IMR-90 (cell line): ENCODE measurements around the gene AHSG. TPM values are rescaled to one million over a fixed set of nuclear protein-coding genes. Genes with fewer than 3 reads are reported as not detected.

Experiments used
- ATAC-seq: fragments of 200-7000 bp; cut with Tn5 transposase; 2 replicates; pipeline ENCODE4 v1.9.1; 2020; ENCODE audit warnings: low read depth, mild to moderate bottlenecking, moderate library complexity
- BruUV-seq: library from RNA; stranded (reverse); fragments of 400-500 nt; replicated peaks from 2 replicates; lab custom pipeline; 2021; lab: Mats Ljungman, UMichigan
- CTCF ChIA-PET: fragments of 300-600 bp; formaldehyde crosslinking; extraction: SDS; loops from one replicate; lab custom pipeline; 2021; ENCODE audit warnings: antibody characterized with exemption; lab: Yijun Ruan, JAX
- POLR2A ChIA-PET: fragments of 300-600 bp; sonication (Branson Sonifier 250); formaldehyde crosslinking; loops from one replicate; lab custom pipeline; 2022; ENCODE audit warnings: antibody characterized with exemption; ENCODE audit not compliant: unreplicated experiment; lab: Charles Lee
- DNase-seq: peaks from one replicate; pipeline ENCODE4 v3.0.0; 2013
- H2AFZ ChIP-seq: replicated peaks from 2 replicates; pipeline ENCODE3; 2013; ENCODE audit warnings: low read length, mild to moderate bottlenecking; ENCODE audit not compliant: poor library complexity
- H2AK5ac ChIP-seq: 2 replicates; pipeline ENCODE4 v1.6.1; 2013; ENCODE audit warnings: low read depth, low read length, inconsistent platforms
- H2AK9ac ChIP-seq: replicated peaks from 2 replicates; pipeline ENCODE3; 2013; ENCODE audit warnings: mild to moderate bottlenecking, low read depth, low read length, moderate library complexity; ENCODE audit not compliant: poor library complexity
- H2BK120ac ChIP-seq: 2 replicates; pipeline ENCODE4 v1.6.1; 2013; ENCODE audit warnings: low read depth, low read length, inconsistent platforms
- H2BK15ac ChIP-seq: 3 replicates; pipeline ENCODE4 v1.6.1; 2013; ENCODE audit warnings: low read depth, low read length, inconsistent platforms
- H2BK20ac ChIP-seq: 2 replicates; pipeline ENCODE4 v1.6.1; 2013; ENCODE audit warnings: low read depth, mild to moderate bottlenecking, inconsistent platforms, low read length, moderate library complexity
- H2BK5ac ChIP-seq: 2 replicates; pipeline ENCODE4 v1.6.1; 2013; ENCODE audit warnings: mild to moderate bottlenecking, low read depth, low read length, inconsistent platforms; ENCODE audit not compliant: poor library complexity, severe bottlenecking
- H3K14ac ChIP-seq: replicated peaks from 2 replicates; pipeline ENCODE4 v1.6.1; 2013; ENCODE audit warnings: low read depth, low read length, inconsistent platforms
- H3K18ac ChIP-seq: 2 replicates; pipeline ENCODE4 v1.6.1; 2013; ENCODE audit warnings: low read depth, low read length, control low read depth
- H3K23ac ChIP-seq: 2 replicates; pipeline ENCODE4 v1.6.1; 2013; ENCODE audit warnings: low read depth, low read length, inconsistent platforms
- H3K27ac ChIP-seq: 2 replicates; pipeline ENCODE4 v1.5.1; 2013; ENCODE audit warnings: mild to moderate bottlenecking, control low read depth, low read length; ENCODE audit not compliant: insufficient read depth
- H3K27me3 ChIP-seq: 2 replicates; pipeline ENCODE4 v1.6.1; 2013; ENCODE audit warnings: low read length; ENCODE audit not compliant: control insufficient read depth, insufficient read depth
- H3K36me3 ChIP-seq: 2 replicates; pipeline ENCODE4 v1.6.1; 2013; ENCODE audit warnings: low read length, mixed read lengths; ENCODE audit not compliant: control insufficient read depth, insufficient read depth
- H3K4ac ChIP-seq: 2 replicates; pipeline ENCODE4 v1.6.1; 2013; ENCODE audit warnings: low read depth, low read length, inconsistent platforms
- H3K4me1 ChIP-seq: 2 replicates; pipeline ENCODE4 v1.6.1; 2013; ENCODE audit warnings: low read length, mixed read lengths; ENCODE audit not compliant: control insufficient read depth, insufficient read depth
- H3K4me2 ChIP-seq: 2 replicates; pipeline ENCODE4 v1.6.1; 2013; ENCODE audit warnings: low read depth, mild to moderate bottlenecking, control low read depth, low read length, moderate library complexity
- H3K4me3 ChIP-seq: 2 replicates; pipeline ENCODE4 v1.5.1; 2013; ENCODE audit warnings: low read depth, mild to moderate bottlenecking, control low read depth, low read length, moderate library complexity; ENCODE audit not compliant: insufficient read depth
- H3K56ac ChIP-seq: 2 replicates; pipeline ENCODE4 v1.6.1; 2013; ENCODE audit warnings: low read length, inconsistent platforms; ENCODE audit not compliant: insufficient read depth; ENCODE audit errors: extremely low read depth
- H3K79me1 ChIP-seq, 2 experiments: 2 replicates each; pipeline ENCODE4 v1.6.1; 2013; ENCODE audit warnings: low read length in 2 of 2, inconsistent platforms in 1 of 2, low read depth in 1 of 2
- H3K9ac ChIP-seq: 2 replicates; pipeline ENCODE4 v1.6.1; 2013; ENCODE audit warnings: low read depth, low read length, control low read depth
- H3K9me1 ChIP-seq: 2 replicates; pipeline ENCODE4 v1.6.1; 2013; ENCODE audit warnings: low read length, inconsistent platforms; ENCODE audit not compliant: insufficient read depth
- H3K9me3 ChIP-seq: 2 replicates; pipeline ENCODE4 v1.6.1; 2013; ENCODE audit warnings: low read length; ENCODE audit not compliant: control insufficient read depth, insufficient read depth
- H4K20me1 ChIP-seq: 2 replicates; pipeline ENCODE4 v1.6.1; 2013; ENCODE audit warnings: low read length, inconsistent platforms; ENCODE audit not compliant: insufficient read depth
- H4K5ac ChIP-seq: 2 replicates; pipeline ENCODE4 v1.6.1; 2013; ENCODE audit warnings: mild to moderate bottlenecking, low read depth, low read length, control low read depth
- H4K8ac ChIP-seq, 2 experiments: 2 replicates each; pipeline ENCODE4 v1.6.1; 2013; ENCODE audit warnings: low read depth in 2 of 2, low read length in 2 of 2, control low read depth in 1 of 2, inconsistent platforms in 1 of 2
- H4K91ac ChIP-seq: 2 replicates; pipeline ENCODE4 v1.6.1; 2013; ENCODE audit warnings: low read depth, low read length, inconsistent platforms; ENCODE audit not compliant: insufficient read depth
- BHLHE40 ChIP-seq: fragments of 150-350 bp; IDR thresholded peaks from 2 replicates; pipeline ENCODE4 v1.6.1; 2016; ENCODE audit warnings: mild to moderate bottlenecking, low read depth, low read length
- ELK1 ChIP-seq: fragments of 150-350 bp; IDR thresholded peaks from 2 replicates; pipeline ENCODE4 v1.6.1; 2016; ENCODE audit warnings: low read depth, mild to moderate bottlenecking, low read length, moderate library complexity, borderline replicate concordance
- FOS ChIP-seq: fragments of 150-350 bp; IDR thresholded peaks from 2 replicates; pipeline ENCODE4 v1.6.1; 2016; ENCODE audit warnings: low read depth, low read length
- MAFK ChIP-seq: IDR thresholded peaks from 2 replicates; pipeline ENCODE4 v1.6.1; 2012; ENCODE audit warnings: low read depth, low read length, improper control_type of control experiment
- RFX5 ChIP-seq: IDR thresholded peaks from 2 replicates; pipeline ENCODE4 v1.8.0; 2012; ENCODE audit warnings: low read depth, mild to moderate bottlenecking, low read length, moderate library complexity
- SMC3 ChIP-seq: fragments of 150-350 bp; IDR thresholded peaks from 2 replicates; pipeline ENCODE4 v1.6.1; 2016; ENCODE audit warnings: low read depth, mild to moderate bottlenecking, antibody characterized with exemption, low read length, moderate library complexity
- USF2 ChIP-seq: fragments of 150-350 bp; IDR thresholded peaks from 2 replicates; pipeline ENCODE4 v1.6.1; 2017; ENCODE audit warnings: mild to moderate bottlenecking, antibody characterized with exemption, low read length, low read depth
- WGBS, 2 experiments: methylation state at CpG; one replicate each; pipeline versions ENCODE4 v1.1.5 to v1.1.7; 2013; ENCODE audit warnings: missing lambda C conversion rate in 2 of 2; ENCODE audit not compliant: insufficient read length in 1 of 2; ENCODE audit errors: extremely low coverage in 2 of 2; 5-methylcytosine and 5-hydroxymethylcytosine counted together
- dilution Hi-C: fragments of 300-500 bp; cut with HindIII; formaldehyde crosslinking; loops from one replicate; pipeline ENCODE4 v1.14.3; 2018; ENCODE audit warnings: low sequenced_read_pairs; ENCODE audit not compliant: unreplicated experiment
- in situ Hi-C: fragments of 300-500 bp; cut with MboI; formaldehyde crosslinking; loops from 3 replicates; pipeline ENCODE4 v1.14.3; 2019; ENCODE audit warnings: low sequenced_read_pairs, inconsistent platforms, mixed read lengths
- intact Hi-C: fragments of 100-400 bp; cut with micrococcal nuclease; formaldehyde crosslinking; loops from 2 replicates; pipeline ENCODE4 v1.10.0; 2022
- polyA plus RNA-seq, 3 experiments: library from polyadenylated mRNA; depleted of rRNA; stranded (reverse); fragments of >200 nt; gene quantifications; 2 replicates each; pipeline ENCODE4 v1.2.3, GENCODE V29; 2012; ENCODE audit warnings: low replicate concordance in 1 of 3
- total RNA-seq: library from RNA; depleted of rRNA; stranded (reverse); fragments of >200 nt; gene quantifications from 2 replicates; pipeline ENCODE4 v1.2.3, GENCODE V29; 2012

Gene AHSG
- total and polyA plus RNA-seq, 2 of the 4 experiments (the other 2 are of a cell fraction), result not detected

DNA sequence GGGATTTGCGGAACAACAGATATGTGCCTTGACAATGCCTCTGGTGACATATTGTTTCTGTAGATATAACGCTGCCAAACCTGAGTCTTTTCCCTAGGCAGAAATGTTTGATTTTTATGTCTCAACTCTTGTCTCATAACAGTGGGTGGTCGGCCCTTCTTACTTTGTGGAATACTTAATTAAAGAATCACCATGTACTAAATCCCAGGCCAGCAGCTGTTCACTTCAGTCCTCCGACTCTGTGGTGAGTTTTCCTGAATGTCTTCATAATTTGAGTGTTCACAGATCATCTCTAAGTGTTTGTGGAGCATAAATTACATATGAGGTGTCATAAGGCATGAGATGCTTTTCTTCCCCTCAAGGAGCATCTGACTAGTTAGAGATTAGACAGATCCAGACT lies 33.2 kb downstream of the AHSG start:
- Histone ChIP-seq H3K4me1 (no peaks in the 10 kb centered on the region), H3K9ac (no peak overlapping the region), H2BK20ac (no peak overlapping the region), H3K9me3 (no peaks in the 10 kb centered on the region), H3K4ac (no peak overlapping the region), H2BK5ac (no peak overlapping the region), H2AK9ac (no peak overlapping the region), H3K23ac (no peak overlapping the region), H4K5ac (no peak overlapping the region), H2AK5ac (no peak overlapping the region), H3K4me3 (no peak overlapping the region), H2AFZ (no peak overlapping the region), H3K27me3 (peaks cover 15% of the 10 kb centered on the region), H3K56ac (no peak overlapping the region), H3K79me1 (no peaks in the 10 kb centered on the region), H3K18ac (no peak overlapping the region), H2BK120ac (no peak overlapping the region), H4K8ac (no peak overlapping the region), H3K9me1 (no peaks in the 10 kb centered on the region), H3K4me2 (no peak overlapping the region), H3K14ac (no peak overlapping the region), H4K20me1 (no peaks in the 10 kb centered on the region), H3K27ac (no peak overlapping the region), H2BK15ac (no peak overlapping the region), H3K36me3 (no peaks in the 10 kb centered on the region), H4K91ac (no peak overlapping the region)
- dilution Hi-C loops, result no loop called here
- CTCF ChIA-PET, result interaction anchor here (0.9 kb wide), 1 partner anchor 58 kb away, joined by 4 read pairs; no protein-coding TSS in a partner anchor
- intact Hi-C loops, result no loop called here
- no CpG with 5 or more reads among the region's 4 CpGs for WGBS, 2 experiments
- DNase-seq (no peak), ATAC-seq (no peak)
- BruUV-seq, result no TSS peak
- no peak for TF ChIP-seq MAFK
- no peak for TF ChIP-seq RFX5
- no peak for TF ChIP-seq BHLHE40
- no peak for TF ChIP-seq FOS
- no peak for TF ChIP-seq USF2
- TF ChIP-seq SMC3, result no peak
- TF ChIP-seq ELK1, result no peak
- in situ Hi-C loops, result no loop called here
- POLR2A ChIA-PET, result no interaction called here
